Naive B cell (primary cell): ENCODE results near the gene ISG20. TPM values are rescaled to one million over a fixed set of nuclear protein-coding genes. Genes with fewer than 3 reads are reported as not detected.

Source experiments
- ATAC-seq, 2 donors: fragments of 150-1000 bp; cut with Tn5 transposase; 2 replicates each; pipeline ENCODE4 v1.10.0; 2021; ENCODE audit warnings: low read depth in 2 of 2, mild to moderate bottlenecking in 2 of 2, moderate library complexity in 2 of 2
- DNase-seq: peaks from one replicate; pipeline ENCODE4 v3.0.0; 2022
- H3K27ac Mint-ChIP-seq, 6 donors: one replicate each; pipeline ENCODE4 v1.8.0; 2020 to 2022; ENCODE audit warnings: mild to moderate bottlenecking in 6 of 6, mixed read lengths in 6 of 6, moderate library complexity in 5 of 6, inconsistent platforms in 2 of 6
- H3K27me3 Mint-ChIP-seq, 3 donors: one replicate each; pipeline ENCODE4 v1.8.0; 2021 to 2022; ENCODE audit warnings: mixed read lengths in 3 of 3, mild to moderate bottlenecking in 1 of 3
- H3K36me3 Mint-ChIP-seq, 2 donors: one replicate each; pipeline ENCODE4 v1.8.0; 2020 to 2022; ENCODE audit warnings: mixed read lengths in 2 of 2, inconsistent platforms in 1 of 2, mild to moderate bottlenecking in 1 of 2
- H3K4me1 Mint-ChIP-seq, 3 donors: one replicate each; pipeline ENCODE4 v1.8.0; 2020 to 2022; ENCODE audit warnings: mixed read lengths in 3 of 3, inconsistent platforms in 1 of 3, mild to moderate bottlenecking in 1 of 3, moderate library complexity in 1 of 3
- H3K4me3 Mint-ChIP-seq, 8 donors: one replicate each; pipeline ENCODE4 v1.8.0; 2020 to 2022; ENCODE audit warnings: mild to moderate bottlenecking in 8 of 8, mixed read lengths in 8 of 8, moderate library complexity in 8 of 8, inconsistent platforms in 2 of 8
- H3K9me3 Mint-ChIP-seq, 7 donors: one replicate each; pipeline ENCODE4 v1.8.0; 2020 to 2022; ENCODE audit warnings: mixed read lengths in 7 of 7, mild to moderate bottlenecking in 5 of 7, inconsistent platforms in 2 of 7, moderate library complexity in 1 of 7
- polyA plus RNA-seq, 6 donors: library from polyadenylated mRNA; unstranded; fragments of 300-500 nt; fragmentation: Illumina TruSeq; gene quantifications; one replicate each; pipeline ENCODE4 v1.2.3, GENCODE V29; 2021; ENCODE audit warnings: low read depth in 6 of 6

The ISG20 gene
- polyA plus RNA-seq, 6 donors from 2014 or later, result 638 to 1,304 (median 969) TPM

DNA sequence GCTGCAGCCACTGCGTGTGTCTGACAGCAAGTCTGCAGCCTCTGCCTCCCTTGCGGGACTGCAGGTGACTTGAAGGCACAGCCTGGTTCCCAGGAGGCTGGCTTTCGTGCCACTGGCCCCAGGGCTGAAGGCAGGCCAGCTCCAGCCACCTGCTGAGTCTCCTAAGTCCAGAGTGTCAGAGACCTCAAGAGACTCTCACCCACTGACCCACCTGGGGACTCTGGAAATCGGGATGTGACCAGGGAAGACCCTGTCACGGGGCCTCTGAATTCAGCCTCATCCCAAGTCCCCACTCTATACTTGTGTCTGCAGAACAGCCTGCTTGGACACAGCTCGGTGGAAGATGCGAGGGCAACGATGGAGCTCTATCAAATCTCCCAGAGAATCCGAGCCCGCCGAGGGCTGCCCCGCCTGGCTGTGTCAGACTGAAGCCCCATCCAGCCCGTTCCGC is 16.3 kb downstream of the ISG20 start:
- Mint-ChIP-seq H3K36me3 (peaks cover 0 to 7% of the 10 kb centered on the region in 2 donors), H3K4me1 (peaks cover 53 to 91% (median 78%) of the 10 kb centered on the region in 3 donors), H3K27ac (peak overlapping the region; percentile 89 to 100 (median 96)), H3K27me3 (no peaks in the 10 kb centered on the region), H3K4me3 (peak overlapping the region in 5 of 8 donors; percentile 20 to 89 (median 64)), H3K9me3 (no peaks in the 10 kb centered on the region)
- ATAC-seq (no peak), DNase-seq (no peak)

DNA sequence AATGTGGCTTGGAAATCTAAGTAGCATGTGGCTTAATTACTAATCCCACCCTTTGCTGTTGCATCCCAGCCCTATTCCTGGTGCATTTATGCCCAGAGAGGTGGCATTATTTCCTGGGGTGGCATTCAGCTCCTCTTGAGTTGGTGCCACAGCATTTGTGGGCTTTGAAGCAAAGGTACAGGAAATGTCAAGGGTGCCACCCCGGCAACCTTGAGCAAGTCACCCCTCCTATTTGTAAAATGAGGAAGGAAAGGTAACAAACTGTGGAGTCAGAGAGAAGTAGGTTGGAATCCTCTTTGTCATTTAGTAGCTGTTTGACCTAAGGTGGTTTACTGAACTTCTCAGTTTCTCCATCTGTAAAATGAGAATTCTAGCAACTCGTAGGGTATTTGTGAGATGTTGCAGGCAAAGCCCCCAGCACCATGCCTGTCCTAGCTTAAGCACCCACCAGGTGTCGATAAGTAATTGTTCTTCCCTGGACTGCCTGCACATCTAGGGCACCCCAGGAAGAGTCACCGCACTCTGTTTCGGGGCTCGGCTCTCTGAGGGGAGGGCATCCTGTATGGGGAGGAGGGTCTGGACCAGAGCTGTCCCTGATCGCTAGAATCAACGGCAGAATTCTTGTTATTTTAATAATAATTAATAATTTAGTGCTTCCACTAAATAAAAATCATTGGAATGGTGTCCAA is 17.1 kb downstream of the ISG20 start:
- Mint-ChIP-seq H3K4me1 (peaks cover 61 to 90% (median 79%) of the 10 kb centered on the region in 3 donors), H3K36me3 (peaks cover 0 to 7% of the 10 kb centered on the region in 2 donors), H3K4me3 (peak overlapping the region; percentile 24 to 89 (median 68)), H3K27ac (peak overlapping the region; percentile 88 to 100 (median 98)), H3K9me3 (no peaks in the 10 kb centered on the region), H3K27me3 (no peaks in the 10 kb centered on the region)
- DNase-seq, result peak; percentile 60
- peak; percentile 14 to 28 for ATAC-seq

DNA sequence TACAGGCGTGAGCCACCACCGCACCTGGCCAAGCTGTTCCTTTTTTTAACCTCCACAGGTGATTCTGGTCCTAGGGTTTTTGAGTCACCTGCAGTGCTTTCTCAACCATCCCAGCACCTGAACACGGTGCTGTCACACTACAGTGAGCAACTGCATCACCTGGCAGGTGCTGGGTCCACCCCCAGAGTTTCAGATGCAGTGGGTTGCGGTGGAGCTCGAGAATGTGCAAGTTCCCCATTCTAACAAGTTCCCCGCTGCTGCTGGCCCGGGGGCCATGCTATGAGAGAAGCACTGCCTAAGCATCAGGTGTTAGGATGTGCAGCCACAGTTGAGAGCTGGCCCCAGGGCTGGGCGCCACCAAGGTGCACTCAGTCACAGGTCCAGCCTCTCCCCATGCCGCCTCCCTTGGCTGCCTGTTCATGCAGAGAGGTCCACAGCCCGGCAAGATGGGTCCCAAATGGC is 18.0 kb downstream of the ISG20 start:
- ATAC-seq (peak; percentile 89 to 91), DNase-seq (peak; percentile 90)
- Mint-ChIP-seq H3K36me3 (peaks cover 0 to 7% of the 10 kb centered on the region in 2 donors), H3K9me3 (no peaks in the 10 kb centered on the region), H3K4me1 (peaks cover 64 to 85% (median 77%) of the 10 kb centered on the region in 3 donors), H3K4me3 (peak overlapping the region; percentile 24 to 89 (median 81)), H3K27ac (peak overlapping the region; percentile 93 to 100 (median 98)), H3K27me3 (no peaks in the 10 kb centered on the region)

DNA sequence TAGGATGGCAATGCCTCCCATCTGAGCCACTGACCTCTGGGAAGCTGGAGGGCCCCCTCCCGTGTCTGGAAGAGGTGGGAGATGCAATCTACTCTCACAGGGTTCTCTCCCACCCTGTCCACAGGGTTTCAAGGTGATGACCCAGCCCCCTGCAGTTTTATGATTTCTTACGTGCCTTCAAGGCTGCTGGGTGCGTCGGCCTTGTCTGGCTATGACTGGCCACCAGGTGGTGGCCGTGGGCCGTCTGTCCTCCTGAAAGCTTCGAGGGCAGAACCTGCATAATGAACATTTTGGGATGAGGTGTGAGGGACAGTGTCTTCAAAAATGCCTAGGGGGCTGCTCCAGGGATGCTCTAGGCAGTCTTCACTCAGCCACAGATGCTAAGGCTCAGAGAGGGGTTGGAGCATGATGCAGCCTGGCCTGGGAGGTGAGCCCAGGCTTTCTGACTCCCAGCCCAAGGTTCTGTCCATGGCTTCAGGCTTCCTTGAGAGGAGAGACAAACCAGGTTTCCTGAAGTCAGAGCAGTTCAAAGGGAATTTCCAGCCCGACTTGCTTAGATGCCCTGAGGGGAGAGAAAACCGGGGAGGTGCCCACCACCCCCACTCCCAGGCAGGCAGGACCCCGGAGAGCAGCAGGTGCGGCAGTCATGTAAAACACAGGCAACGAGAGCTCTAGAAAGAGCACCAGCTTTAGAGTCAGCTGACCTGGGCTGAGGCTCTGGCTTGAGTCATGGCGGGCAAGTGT is 18.7 kb downstream of the ISG20 start:
- H3K36me3 Mint-ChIP-seq, result peaks cover 0 to 7% of the 10 kb centered on the region in 2 donors
- peak overlapping the region; percentile 24 to 89 (median 81) for H3K4me3 Mint-ChIP-seq
- H3K9me3 Mint-ChIP-seq, result no peaks in the 10 kb centered on the region
- no peaks in the 10 kb centered on the region for H3K27me3 Mint-ChIP-seq
- H3K4me1 Mint-ChIP-seq, result peaks cover 63 to 81% (median 77%) of the 10 kb centered on the region in 3 donors
- ATAC-seq, result no peak
- H3K27ac Mint-ChIP-seq, result peak overlapping the region; percentile 70 to 100 (median 98)
- DNase-seq, result no peak

DNA sequence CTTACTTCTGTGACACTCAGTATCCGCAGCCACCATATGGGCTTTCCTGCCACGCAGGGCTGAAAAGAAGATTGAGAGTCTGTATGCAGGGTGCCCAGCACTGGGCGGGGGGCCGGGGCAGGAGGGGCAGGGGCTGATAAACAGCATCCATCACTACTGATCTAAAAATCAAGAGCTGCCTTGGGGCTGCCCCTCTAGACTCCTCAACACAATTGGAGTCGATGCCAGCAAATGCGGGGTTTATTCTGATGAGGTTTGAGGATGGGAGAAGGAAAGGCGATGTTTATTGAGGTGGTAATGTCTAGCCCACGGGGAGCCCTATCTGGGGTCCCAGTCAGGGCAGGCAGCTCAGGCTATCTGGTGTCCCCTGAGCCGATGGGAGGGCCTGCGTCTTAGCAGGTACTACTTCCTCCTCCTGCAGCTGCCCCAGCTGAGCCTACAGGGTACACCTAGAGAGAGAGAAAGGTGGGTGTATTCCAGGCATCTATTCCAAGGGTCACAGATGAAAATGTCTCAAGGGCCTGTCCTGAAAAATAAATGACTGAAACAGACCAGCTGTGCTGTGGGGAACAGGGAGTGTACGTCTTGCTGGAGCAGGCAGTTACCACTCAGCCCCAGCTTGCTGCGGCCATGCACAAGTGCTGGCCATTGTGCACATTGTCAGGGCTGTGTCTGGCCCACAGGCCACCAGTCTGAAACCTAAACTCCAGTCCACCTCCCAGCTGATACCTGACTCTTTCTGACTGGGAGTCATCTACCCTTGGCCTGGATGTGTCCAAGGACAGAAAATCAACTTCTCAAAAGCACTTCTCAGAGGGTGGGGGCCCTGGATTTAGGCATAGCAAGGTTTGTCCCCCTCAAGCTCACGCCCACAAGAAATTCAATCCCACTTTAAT is 19.5 kb downstream of the ISG20 start:
- H3K27me3 Mint-ChIP-seq, result no peaks in the 10 kb centered on the region
- H3K36me3 Mint-ChIP-seq, result peaks cover 0 to under 1% of the 10 kb centered on the region in 2 donors
- no peaks in the 10 kb centered on the region for H3K9me3 Mint-ChIP-seq
- H3K4me1 Mint-ChIP-seq, result peaks cover 55 to 73% (median 69%) of the 10 kb centered on the region in 3 donors
- DNase-seq (no peak), ATAC-seq (no peak)
- peak overlapping the region; percentile 93 to 100 (median 98) for H3K27ac Mint-ChIP-seq
- peak overlapping the region in 6 of 8 donors; percentile 12 to 85 (median 78) for H3K4me3 Mint-ChIP-seq

DNA sequence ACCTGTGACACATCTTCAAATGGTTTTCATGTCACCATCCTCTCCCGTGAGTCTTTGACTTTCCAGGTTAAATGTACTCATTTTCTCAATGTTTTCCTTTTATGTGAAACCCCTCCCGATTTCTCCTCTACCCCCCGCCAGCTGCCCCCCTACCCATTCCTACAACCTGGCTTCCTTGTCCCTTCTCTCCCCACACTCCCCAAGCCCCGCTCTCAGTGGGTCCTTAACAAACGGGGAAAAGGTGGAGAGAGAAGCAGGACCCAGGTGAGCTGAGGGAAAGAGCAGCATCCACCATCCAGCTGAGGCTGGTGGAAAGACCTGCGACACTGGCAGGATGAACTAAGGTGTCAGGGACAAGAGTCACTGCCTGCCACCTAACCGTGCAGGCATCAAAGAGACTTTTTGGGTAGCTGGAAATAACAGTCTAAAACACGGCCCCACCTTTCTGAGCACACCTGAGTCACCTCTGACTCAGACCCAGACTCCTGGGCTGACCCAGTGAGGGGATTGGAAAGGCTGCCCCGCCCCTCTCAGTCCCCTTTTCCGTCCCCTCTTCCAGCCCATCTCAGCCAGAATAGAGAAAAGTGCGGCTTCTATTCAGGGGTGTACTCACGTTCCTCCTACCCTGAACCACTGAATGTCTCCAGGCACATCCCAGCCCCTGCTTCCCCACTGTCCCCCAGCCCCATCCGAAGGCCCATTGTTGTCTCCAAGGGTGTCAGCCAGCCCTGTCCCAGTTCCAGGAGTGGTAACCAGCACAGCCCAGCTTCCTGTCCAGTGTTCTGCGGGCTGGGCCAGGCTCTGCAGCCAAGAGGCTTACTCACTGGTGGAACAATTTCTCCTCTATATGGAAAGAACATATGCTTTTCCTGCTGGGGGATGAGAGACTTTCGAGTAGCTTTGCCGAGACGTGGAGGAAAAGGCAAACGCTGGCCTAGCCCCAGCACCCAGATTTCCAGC is 20.4 kb downstream of the ISG20 start:
- peak overlapping the region in 5 of 6 donors; percentile 18 to 93 (median 87) for H3K27ac Mint-ChIP-seq
- ATAC-seq (no peak), DNase-seq (no peak)
- H3K36me3 Mint-ChIP-seq, result no peaks in the 10 kb centered on the region
- peaks cover 53 to 72% (median 69%) of the 10 kb centered on the region in 3 donors for H3K4me1 Mint-ChIP-seq
- H3K27me3 Mint-ChIP-seq, result no peaks in the 10 kb centered on the region
- no peaks in the 10 kb centered on the region for H3K9me3 Mint-ChIP-seq
- H3K4me3 Mint-ChIP-seq, result peak overlapping the region in 4 of 8 donors; percentile 12 to 69 (median 40)

DNA sequence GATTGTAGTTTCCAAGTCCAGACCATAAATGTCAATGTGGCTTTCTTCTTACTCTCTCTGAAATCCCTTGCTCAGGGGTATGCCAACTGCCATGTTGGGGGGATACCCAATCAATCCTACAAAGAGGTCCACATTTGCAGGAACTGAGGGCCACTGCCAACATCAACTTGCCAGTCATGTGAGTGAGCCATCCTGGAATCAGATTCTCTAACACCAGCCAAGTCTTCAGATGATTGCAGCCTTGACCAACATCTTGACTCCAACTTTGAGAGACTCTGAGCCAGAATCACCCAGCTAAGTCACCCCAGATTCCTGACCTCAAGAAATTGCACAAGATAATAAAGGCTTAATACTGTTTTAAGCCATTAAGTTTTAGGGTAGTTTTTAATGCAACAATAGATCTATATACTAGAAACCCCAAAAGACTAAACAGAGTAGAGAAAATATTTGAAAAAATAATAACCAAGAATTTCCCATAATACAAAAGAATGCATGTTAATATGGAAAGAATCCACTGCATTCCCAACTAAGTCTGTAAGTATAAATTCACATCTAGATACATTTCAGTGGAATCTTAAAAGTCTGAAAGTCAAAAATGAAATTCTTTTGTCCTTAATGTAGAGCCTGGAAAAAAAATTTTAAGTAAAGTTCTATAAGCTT is 22.4 kb downstream of the ISG20 start:
- Mint-ChIP-seq H3K27ac (peak overlapping the region in 1 of 6 donors; percentile 38), H3K4me1 (peaks cover 44 to 61% (median 57%) of the 10 kb centered on the region in 3 donors), H3K36me3 (no peaks in the 10 kb centered on the region), H3K27me3 (no peaks in the 10 kb centered on the region), H3K4me3 (no peak overlapping the region), H3K9me3 (no peaks in the 10 kb centered on the region)
- no peak for DNase-seq
- ATAC-seq, result no peak

DNA sequence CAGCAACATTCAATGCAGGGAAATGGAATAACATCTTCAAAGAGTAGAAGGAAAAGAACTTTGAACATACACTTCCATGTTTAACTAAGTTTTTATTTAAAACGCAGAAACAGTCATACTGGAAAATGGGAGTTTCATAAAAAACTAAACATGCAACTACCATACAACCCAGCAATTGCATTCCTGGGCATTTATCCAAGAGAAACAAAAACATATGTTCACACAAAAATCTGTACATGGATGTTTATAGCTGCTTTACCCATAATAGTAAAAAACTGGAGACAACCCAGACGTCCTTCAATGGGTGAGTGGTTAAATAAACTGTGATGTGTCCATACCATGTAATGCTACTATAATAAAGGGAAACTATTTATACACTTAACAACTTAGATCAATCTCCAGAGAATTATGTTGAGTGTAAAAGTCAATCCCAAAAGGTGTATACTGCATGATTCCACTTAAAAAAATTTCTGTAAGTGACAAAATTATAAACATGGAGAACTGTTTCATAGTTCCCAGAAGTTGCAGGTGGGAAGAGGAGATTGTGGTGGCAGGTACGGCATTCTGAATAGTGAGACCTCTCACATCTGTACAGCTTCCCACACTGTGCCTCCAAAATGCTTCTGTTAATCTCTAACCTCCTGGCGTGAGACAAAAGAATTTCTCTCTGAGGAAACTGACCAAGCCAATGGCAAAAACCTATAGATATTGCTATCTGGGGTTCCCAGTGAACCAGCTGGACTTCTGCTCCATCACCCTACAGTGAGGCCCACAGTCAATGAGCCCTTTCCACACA is 23.1 kb downstream of the ISG20 start:
- H3K9me3 Mint-ChIP-seq, result no peaks in the 10 kb centered on the region
- H3K4me1 Mint-ChIP-seq, result peaks cover 43 to 57% (median 50%) of the 10 kb centered on the region in 3 donors
- H3K27me3 Mint-ChIP-seq, result no peaks in the 10 kb centered on the region
- H3K36me3 Mint-ChIP-seq, result no peaks in the 10 kb centered on the region
- H3K27ac Mint-ChIP-seq, result peak overlapping the region in 2 of 6 donors; percentile 36 to 60
- DNase-seq (no peak), ATAC-seq (no peak)
- H3K4me3 Mint-ChIP-seq, result no peak overlapping the region

DNA sequence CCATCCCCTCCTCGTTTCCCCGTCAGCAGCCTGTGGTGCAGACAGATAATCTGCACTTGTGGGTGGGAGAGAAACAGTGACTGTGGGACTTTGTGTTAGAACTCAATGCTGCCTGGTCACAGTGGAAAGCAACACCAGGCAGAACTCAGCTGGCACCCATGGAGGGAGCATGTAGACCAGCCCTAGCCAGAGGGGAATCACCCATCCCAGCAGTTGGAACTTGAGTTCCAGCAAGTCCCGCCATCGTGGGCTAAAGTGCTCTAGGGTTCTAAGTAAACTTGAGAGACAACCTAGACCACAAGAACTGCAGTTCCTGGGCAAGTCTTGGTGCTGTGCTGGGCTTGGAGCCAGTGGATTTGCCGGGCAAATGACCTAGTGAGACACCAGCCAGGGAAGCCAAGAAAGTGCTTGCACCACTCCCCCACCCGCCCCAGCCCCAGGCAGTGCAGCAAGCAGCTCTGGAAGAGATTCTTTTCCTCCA is 24.4 kb downstream of the ISG20 start:
- DNase-seq (no peak), ATAC-seq (no peak)
- Mint-ChIP-seq H3K9me3 (no peaks in the 10 kb centered on the region), H3K27me3 (no peaks in the 10 kb centered on the region), H3K4me3 (no peak overlapping the region), H3K36me3 (no peaks in the 10 kb centered on the region), H3K4me1 (peaks cover 30 to 45% (median 38%) of the 10 kb centered on the region in 3 donors), H3K27ac (peak overlapping the region in 2 of 6 donors; percentile 36 to 56)

DNA sequence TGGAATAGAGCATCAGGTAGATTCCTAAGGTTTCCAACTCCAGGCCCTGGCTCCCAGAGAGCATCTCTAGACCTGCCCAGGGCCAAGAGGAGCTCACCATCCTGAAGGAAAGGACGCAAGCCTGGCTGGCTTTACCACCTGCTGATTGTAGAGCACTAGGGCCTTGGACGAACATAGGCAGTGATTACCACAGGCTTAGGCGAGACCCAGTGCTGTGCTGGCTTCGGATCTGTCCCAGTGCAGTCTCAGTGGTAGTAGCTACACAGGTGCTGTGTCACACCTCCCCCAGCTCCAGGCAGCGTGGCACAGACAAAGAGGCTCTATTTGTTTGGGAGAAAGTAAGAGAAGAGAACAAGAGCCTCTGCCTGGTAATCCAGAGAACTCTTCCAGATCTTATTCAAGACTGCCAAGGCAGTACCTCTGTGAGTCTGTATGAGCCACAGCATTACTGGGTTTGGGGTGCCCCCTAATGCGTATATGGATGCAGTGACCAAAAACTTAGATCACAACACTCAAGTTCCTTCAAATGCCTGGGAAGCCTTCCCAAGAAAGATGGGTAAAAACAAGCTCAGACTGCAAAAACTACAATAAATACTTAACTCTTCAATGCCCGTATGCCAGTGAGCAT is 25.4 kb downstream of the ISG20 start:
- peak; percentile 78 to 91 for ATAC-seq
- Mint-ChIP-seq H3K4me1 (peaks cover 23 to 34% (median 27%) of the 10 kb centered on the region in 3 donors), H3K9me3 (no peaks in the 10 kb centered on the region), H3K4me3 (no peak overlapping the region), H3K27ac (peak overlapping the region in 3 of 6 donors; percentile 8 to 62 (median 50)), H3K27me3 (peaks cover 0 to 10% (median 10%) of the 10 kb centered on the region in 3 donors), H3K36me3 (no peaks in the 10 kb centered on the region)
- peak; percentile 57 for DNase-seq
